Uterus (tissue), 4 donors: Measurements from ENCODE around the gene HDDC2. TPM values are rescaled to one million over a fixed set of nuclear protein-coding genes. Genes with fewer than 3 reads are reported as not detected.
"Not testable (repeated sequence)": the region's sequence is repeated elsewhere in the genome, so short reads cannot be mapped to it uniquely, and the experiment has no call there.

Source experiments
- DNase-seq, 2 donors: peaks; one replicate each; pipeline ENCODE4 v3.0.0-alpha.2; 2019 to 2020
- H3K27ac ChIP-seq, 2 donors: fragments of 200-600 bp; sonication (generic); 1 replicate in 1 of 2; 2 replicates in 1 of 2; pipeline ENCODE4 v1.5.1; 2016 to 2018
- H3K27me3 ChIP-seq, 2 donors: fragments of 200-600 bp; sonication (generic); one replicate each; pipeline ENCODE4 v1.5.1; 2018 to 2019; ENCODE audit warnings: control low read depth in 1 of 2
- H3K36me3 ChIP-seq, 2 donors: fragments of 200-600 bp; sonication (generic); one replicate each; pipeline ENCODE4 v1.5.1; 2019; ENCODE audit warnings: control low read depth in 1 of 2
- H3K4me1 ChIP-seq, 2 donors: fragments of 200-600 bp; sonication (generic); one replicate each; pipeline ENCODE4 v1.5.1; 2018 to 2019; ENCODE audit warnings: control low read depth in 1 of 2
- H3K4me3 ChIP-seq, 2 donors: fragments of 200-600 bp; sonication (generic); 1 replicate in 1 of 2; 2 replicates in 1 of 2; pipeline ENCODE4 v1.5.1; 2018 to 2019; ENCODE audit warnings: mild to moderate bottlenecking in 1 of 2
- H3K9me3 ChIP-seq, 2 donors: fragments of 200-600 bp; sonication (generic); one replicate each; pipeline ENCODE4 v1.5.1; 2019; ENCODE audit warnings: control low read depth in 1 of 2
- CTCF ChIP-seq, 4 experiments: fragments of 200-600 bp in 2 of 4; fragments of 450-650 bp in 2 of 4; sonication (generic) in 2 of 4; IDR thresholded peaks; one replicate each; pipeline ENCODE4 v1.5.1; 2016 to 2019; ENCODE audit warnings: antibody characterized with exemption in 4 of 4, mild to moderate bottlenecking in 2 of 4, moderate library complexity in 1 of 4
- POLR2A ChIP-seq, 2 donors: fragments of 450-650 bp; IDR thresholded peaks; one replicate each; pipeline ENCODE4 v1.6.1; 2016; ENCODE audit warnings: antibody characterized with exemption in 2 of 2, mild to moderate bottlenecking in 1 of 2, moderate library complexity in 1 of 2
- intact Hi-C: fragments of 100-400 bp; cut with DNase I; formaldehyde crosslinking; loops from one replicate; pipeline ENCODE4 v1.15.1; 2023; ENCODE audit warnings: low total_unique reads
- total RNA-seq, 4 donors: library from RNA; depleted of rRNA in 3 of 4; stranded (reverse); fragments of >200 nt in 3 of 4; gene quantifications; one replicate each; pipeline versions ENCODE4 v1.1.0 to v1.2.4, GENCODE V29; 2014 to 2023
- donor health status: DM: yes; HTN: yes; CAD: no.

The HDDC2 gene
- total RNA-seq, 4 donors from 2014 or later, result 11.3 to 45.2 (median 36.0) TPM

- intact Hi-C loops, result no loop called here
- H3K4me3 ChIP-seq, result no peak overlapping the region
- H3K4me1 ChIP-seq, result no peaks in the 10 kb centered on the region
- no peak for TF ChIP-seq CTCF (IDR thresholded peaks at IDR 0.05)
- no peaks in the 10 kb centered on the region for H3K36me3 ChIP-seq
- DNase-seq, result no peak
- H3K9me3 ChIP-seq, result peaks cover 0 to 4% of the 10 kb centered on the region in 2 donors
- H3K27ac ChIP-seq, result no peak overlapping the region
- no peaks in the 10 kb centered on the region for H3K27me3 ChIP-seq
Measured at GRCh38 chr6:125285936-125286335, 15.8 kb downstream of the HDDC2 start.

DNA sequence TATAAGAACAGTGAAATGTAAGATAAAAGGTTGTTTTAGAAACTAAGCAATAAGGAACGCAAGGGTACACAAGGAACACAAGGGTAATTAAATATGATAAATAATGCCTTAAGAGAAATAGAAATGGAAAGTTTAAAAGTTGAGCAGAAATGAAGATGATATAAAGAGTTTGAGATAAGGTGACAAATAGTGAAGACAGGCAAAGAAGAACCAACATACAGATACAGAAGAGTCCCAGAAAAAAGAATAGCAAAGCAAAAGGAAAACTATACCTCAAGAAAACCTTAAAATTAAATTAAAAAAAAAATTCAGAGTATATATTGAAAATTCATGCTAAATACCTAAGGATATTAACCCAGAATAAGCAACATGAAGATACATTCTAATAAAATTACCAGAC lies 16.4 kb downstream of the HDDC2 start:
- intact Hi-C loops, result no loop called here
- TF ChIP-seq POLR2A (IDR thresholded peaks at IDR 0.05), result no peak
- TF ChIP-seq CTCF (IDR thresholded peaks at IDR 0.05), result no peak
- no peak overlapping the region for H3K27ac ChIP-seq
- peaks cover 0 to 4% of the 10 kb centered on the region in 2 donors for H3K9me3 ChIP-seq
- DNase-seq, result no peak
- no peaks in the 10 kb centered on the region for H3K36me3 ChIP-seq
- H3K4me3 ChIP-seq, result no peak overlapping the region
- no peaks in the 10 kb centered on the region for H3K4me1 ChIP-seq
- H3K27me3 ChIP-seq, result no peaks in the 10 kb centered on the region

GRCh38 chr6:125282470-125282869 lies 19.3 kb downstream of the HDDC2 start:
- H3K27me3 ChIP-seq, H3K9me3 ChIP-seq, H3K4me3 ChIP-seq, H3K36me3 ChIP-seq, H3K4me1 ChIP-seq, DNase-seq, intact Hi-C loops, H3K27ac ChIP-seq: not testable (repeated sequence)

- intact Hi-C loops, H3K9me3 ChIP-seq, H3K36me3 ChIP-seq, DNase-seq, H3K27ac ChIP-seq, H3K4me1 ChIP-seq, H3K27me3 ChIP-seq, H3K4me3 ChIP-seq: not testable (repeated sequence)
Measured at GRCh38 chr6:125280370-125281035, 21.3 kb downstream of the HDDC2 start.

GRCh38 chr6:125279961-125280360 lies 21.8 kb downstream of the HDDC2 start:
- no peaks in the 10 kb centered on the region for H3K27me3 ChIP-seq
- no peak overlapping the region for H3K4me3 ChIP-seq
- TF ChIP-seq CTCF (IDR thresholded peaks at IDR 0.05), result no peak
- no peak for TF ChIP-seq POLR2A (IDR thresholded peaks at IDR 0.05)
- no peaks in the 10 kb centered on the region for H3K9me3 ChIP-seq
- intact Hi-C loops, result no loop called here
- H3K4me1 ChIP-seq, result no peaks in the 10 kb centered on the region
- no peaks in the 10 kb centered on the region for H3K36me3 ChIP-seq
- H3K27ac ChIP-seq, result no peak overlapping the region
- DNase-seq, result no peak

- no peaks in the 10 kb centered on the region for H3K4me1 ChIP-seq
- no peak for DNase-seq
- H3K36me3 ChIP-seq, result no peaks in the 10 kb centered on the region
- TF ChIP-seq POLR2A (IDR thresholded peaks at IDR 0.05) (no peak), CTCF (IDR thresholded peaks at IDR 0.05) (no peak)
- intact Hi-C loops, result no loop called here
- H3K27ac ChIP-seq, result no peak overlapping the region
- H3K4me3 ChIP-seq, result no peak overlapping the region
- H3K9me3 ChIP-seq, result no peaks in the 10 kb centered on the region
- H3K27me3 ChIP-seq, result no peaks in the 10 kb centered on the region
Measured at GRCh38 chr6:125277838-125278237, 23.9 kb downstream of the HDDC2 start.
